GM23248 (cell line): ENCODE measurements around the gene SLC10A6. TPM values are rescaled to one million over a fixed set of nuclear protein-coding genes. Genes with fewer than 3 reads are reported as not detected.

Experiments
- DNase-seq: peaks from one replicate; pipeline ENCODE4 v3.0.0-alpha.2; 2015
- H2AFZ ChIP-seq: fragments of 200-600 bp; sonication (generic); 2 replicates; pipeline ENCODE4 v1.6.1; 2016; ENCODE audit warnings: antibody characterized with exemption
- H3F3A ChIP-seq: fragments of 200-600 bp; sonication (generic); 2 replicates; pipeline ENCODE4 v1.6.1; 2016; ENCODE audit warnings: mild to moderate bottlenecking, antibody characterized with exemption, mixed run types; ENCODE audit not compliant: insufficient read depth
- H3K27ac ChIP-seq: fragments of 200-600 bp; sonication (generic); 2 replicates; pipeline ENCODE4 v1.5.1; 2016; ENCODE audit warnings: mild to moderate bottlenecking
- H3K27me3 ChIP-seq: fragments of 200-600 bp; sonication (generic); replicated peaks from 2 replicates; pipeline ENCODE4 v1.6.1; 2016; ENCODE audit warnings: mild to moderate bottlenecking; ENCODE audit not compliant: insufficient read depth
- H3K36me3 ChIP-seq: fragments of 200-600 bp; sonication (generic); 2 replicates; pipeline ENCODE4 v1.6.1; 2016; ENCODE audit warnings: low read depth, mild to moderate bottlenecking
- H3K4me1 ChIP-seq: fragments of 200-600 bp; sonication (generic); 2 replicates; pipeline ENCODE4 v1.6.1; 2016; ENCODE audit warnings: mild to moderate bottlenecking; ENCODE audit not compliant: insufficient read depth
- H3K4me2 ChIP-seq: fragments of 200-600 bp; sonication (generic); one replicate; pipeline ENCODE4 v1.6.1; 2016; ENCODE audit warnings: mild to moderate bottlenecking; ENCODE audit not compliant: unreplicated experiment
- H3K4me3 ChIP-seq: fragments of 200-600 bp; sonication (generic); 2 replicates; pipeline ENCODE4 v1.5.1; 2016; ENCODE audit warnings: mild to moderate bottlenecking
- H3K79me2 ChIP-seq: fragments of 200-600 bp; sonication (generic); 2 replicates; pipeline ENCODE4 v1.6.1; 2016; ENCODE audit warnings: mild to moderate bottlenecking; ENCODE audit not compliant: insufficient read depth
- H3K9ac ChIP-seq: fragments of 200-600 bp; sonication (generic); 2 replicates; pipeline ENCODE4 v1.6.1; 2016; ENCODE audit warnings: mild to moderate bottlenecking
- H3K9me2 ChIP-seq: fragments of 200-600 bp; sonication (generic); 2 replicates; pipeline ENCODE4 v1.6.1; 2016; ENCODE audit warnings: mixed run types, mild to moderate bottlenecking, moderate library complexity; ENCODE audit not compliant: insufficient read depth
- H3K9me3 ChIP-seq: fragments of 200-600 bp; sonication (generic); one replicate; pipeline ENCODE4 v1.6.1; 2017; ENCODE audit warnings: low read depth
- H4K20me1 ChIP-seq: fragments of 200-600 bp; sonication (generic); 2 replicates; pipeline ENCODE4 v1.6.0; 2016; ENCODE audit not compliant: insufficient read depth
- EZH2 ChIP-seq: fragments of 200-600 bp; sonication (generic); IDR thresholded peaks from 2 replicates; pipeline ENCODE4 v1.6.1; 2018; ENCODE audit warnings: antibody characterized with exemption, mild to moderate bottlenecking; ENCODE audit not compliant: insufficient read depth, poor library complexity, severe bottlenecking
- EZH2phosphoT487 ChIP-seq: fragments of 200-600 bp; sonication (generic); IDR thresholded peaks from 2 replicates; pipeline ENCODE4 v1.6.1; 2018; ENCODE audit warnings: antibody characterized with exemption, moderate library complexity, mild to moderate bottlenecking, low read depth; ENCODE audit not compliant: insufficient read depth
- WGBS, 2 experiments: methylation state at CpG; one replicate each; pipeline ENCODE4 v1.1.6; 2015 to 2017; ENCODE audit warnings: low lambda C conversion rate in 2 of 2, low coverage in 1 of 2; ENCODE audit errors: missing lambda C conversion rate in 2 of 2; 5-methylcytosine and 5-hydroxymethylcytosine counted together
- in situ Hi-C: fragments of 300-500 bp; cut with MboI; formaldehyde crosslinking; loops from 2 replicates; pipeline ENCODE4 v1.15.0; 2020
- polyA plus RNA-seq: library from polyadenylated mRNA; unstranded; fragments of >200 nt; fragmentation: Nextera tagmentation; extraction: Ambion mirVana; gene quantifications from 2 replicates; pipeline ENCODE4 v1.2.1, GENCODE V29; 2016
- total RNA-seq: library from RNA; depleted of rRNA; stranded (reverse); fragments of >200 nt; shearing (Covaris generic); gene quantifications from 2 replicates; pipeline ENCODE4 v1.2.3, GENCODE V29; 2014; rRNA removed

SLC10A6 gene
- total and polyA plus RNA-seq, 2 experiments from 2014 or later = not detected

DNA sequence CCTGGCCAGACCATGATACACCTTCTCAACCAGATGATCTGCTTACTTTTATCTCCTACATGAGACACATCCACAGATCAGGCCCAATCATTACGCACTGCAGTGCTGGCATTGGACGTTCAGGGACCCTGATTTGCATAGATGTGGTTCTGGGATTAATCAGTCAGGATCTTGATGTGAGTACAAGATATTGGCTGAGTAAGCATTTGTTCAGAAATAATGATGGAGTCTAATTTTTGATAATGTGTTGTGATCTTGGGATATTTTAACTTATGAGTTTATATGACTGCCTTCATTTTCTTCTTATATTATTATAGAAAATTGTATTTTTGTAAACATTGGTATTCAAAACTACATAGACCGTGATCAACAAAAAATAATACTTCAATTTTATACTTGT is 39.4 kb downstream of the SLC10A6 start:
- TF ChIP-seq EZH2phosphoT487 (no peak), EZH2 (no peak)
- no peak for DNase-seq
- Histone ChIP-seq H3K9ac (no peak overlapping the region), H3K27me3 (no peaks in the 10 kb centered on the region), H3K79me2 (no peaks in the 10 kb centered on the region), H3K9me2 (no peaks in the 10 kb centered on the region), H3K4me2 (no peak overlapping the region), H3K36me3 (peaks cover 64% of the 10 kb centered on the region), H4K20me1 (no peaks in the 10 kb centered on the region), H3F3A (0 out of 2 replicates have a peak, but pooled peaks cover 5% of the 10 kb centered on the region), H3K27ac (no peak overlapping the region), H3K4me3 (no peak overlapping the region), H2AFZ (no peak overlapping the region), H3K4me1 (no peaks in the 10 kb centered on the region), H3K9me3 (no peaks in the 10 kb centered on the region)
- 75% methylated on average over 3 of the region's 3 CpGs for WGBS, 2 experiments
- in situ Hi-C loops = no loop called here

DNA sequence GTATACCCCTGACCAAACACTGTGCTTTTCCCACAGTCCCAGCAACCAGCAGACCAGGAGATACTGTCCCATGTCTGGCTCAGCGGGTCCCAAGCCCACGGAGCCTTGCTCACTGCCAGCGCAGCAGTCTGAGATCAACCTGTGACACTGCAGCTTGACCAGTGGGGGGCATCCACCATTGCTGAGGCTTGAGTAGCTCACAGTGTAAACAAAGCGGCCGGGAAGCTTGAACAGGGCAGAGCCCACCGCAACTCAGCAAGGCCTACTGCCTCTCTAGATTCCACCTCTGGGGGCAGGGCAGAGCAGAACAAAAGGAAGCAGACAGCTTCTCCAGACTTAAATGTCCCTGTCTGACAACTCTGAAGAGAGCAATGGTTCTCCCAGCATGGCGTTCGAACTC is 58.1 kb downstream of the SLC10A6 start:
- no peaks in the 10 kb centered on the region for H3K9me3 ChIP-seq
- H2AFZ ChIP-seq = no peak overlapping the region
- DNase-seq = no peak
- no peaks in the 10 kb centered on the region for H3K79me2 ChIP-seq
- in situ Hi-C loops = no loop called here
- H3K4me3 ChIP-seq = no peak overlapping the region
- H3K36me3 ChIP-seq = peaks cover 42% of the 10 kb centered on the region
- no peak overlapping the region for H3K27ac ChIP-seq
- no peaks in the 10 kb centered on the region for H3K4me1 ChIP-seq
- no peak overlapping the region for H3K9ac ChIP-seq
- no peak for TF ChIP-seq EZH2phosphoT487
- TF ChIP-seq EZH2 = no peak
- H3F3A ChIP-seq = no peaks in the 10 kb centered on the region
- WGBS, 2 experiments = 96% methylated on average over 8 of the region's 8 CpGs
- H4K20me1 ChIP-seq = no peaks in the 10 kb centered on the region
- no peaks in the 10 kb centered on the region for H3K27me3 ChIP-seq
- no peaks in the 10 kb centered on the region for H3K9me2 ChIP-seq
- no peak overlapping the region for H3K4me2 ChIP-seq

DNA sequence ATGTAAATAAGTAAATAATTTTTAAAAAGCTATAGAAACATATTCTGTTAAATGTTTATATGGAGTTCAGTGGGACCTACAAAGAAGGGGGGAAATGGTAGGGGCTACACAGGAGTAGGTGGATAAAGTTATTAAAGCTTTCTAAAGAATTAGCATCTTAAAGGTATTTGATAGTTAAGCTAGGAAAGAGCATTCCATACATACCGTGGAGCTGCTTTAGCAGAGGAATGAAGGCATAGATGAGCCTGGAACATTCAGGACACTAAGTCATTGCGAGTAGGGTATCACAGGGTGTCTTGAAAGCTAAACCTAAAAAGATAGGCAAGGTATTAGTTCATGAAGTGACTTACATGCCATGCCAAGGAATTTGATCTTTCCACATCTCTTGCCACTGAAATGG is 60.4 kb downstream of the SLC10A6 start:
- in situ Hi-C loops = no loop called here
- no peaks in the 10 kb centered on the region for H4K20me1 ChIP-seq
- no peak overlapping the region for H3K27ac ChIP-seq
- no peaks in the 10 kb centered on the region for H3K9me2 ChIP-seq
- no peaks in the 10 kb centered on the region for H3F3A ChIP-seq
- TF ChIP-seq EZH2phosphoT487 (no peak), EZH2 (no peak)
- H3K4me1 ChIP-seq = no peaks in the 10 kb centered on the region
- H3K36me3 ChIP-seq = peaks cover 62% of the 10 kb centered on the region
- WGBS, 2 experiments = 78 to 88% methylated on average over 2 of the region's 2 CpGs
- H3K4me2 ChIP-seq = no peak overlapping the region
- H3K9ac ChIP-seq = no peak overlapping the region
- H3K79me2 ChIP-seq = no peaks in the 10 kb centered on the region
- no peak overlapping the region for H2AFZ ChIP-seq
- H3K27me3 ChIP-seq = no peaks in the 10 kb centered on the region
- no peak for DNase-seq
- H3K9me3 ChIP-seq = no peaks in the 10 kb centered on the region
- H3K4me3 ChIP-seq = no peak overlapping the region

DNA sequence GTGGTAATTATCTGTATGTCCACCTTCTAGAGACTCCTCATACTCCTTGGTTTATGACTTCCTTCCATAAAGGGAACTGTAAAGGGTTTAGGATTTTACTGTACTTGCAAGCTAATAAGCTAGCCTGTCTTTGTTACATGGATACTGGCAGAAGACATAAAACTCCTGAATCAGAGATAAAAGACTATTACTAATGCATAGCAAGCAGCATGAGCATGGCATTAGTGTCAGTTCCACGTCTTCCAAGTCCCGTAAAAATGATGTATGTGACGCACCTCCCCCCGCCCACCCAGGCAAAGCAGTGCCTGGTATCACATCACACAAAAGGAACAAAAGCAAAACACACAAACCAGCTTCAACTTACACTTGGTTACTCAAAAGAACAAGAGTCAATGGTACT is 71.0 kb downstream of the SLC10A6 start:
- in situ Hi-C loops = no loop called here
- Histone ChIP-seq H3K79me2 (no peaks in the 10 kb centered on the region), H3K4me1 (no peaks in the 10 kb centered on the region), H3K4me2 (no peak overlapping the region), H4K20me1 (no peaks in the 10 kb centered on the region), H3K27me3 (no peaks in the 10 kb centered on the region), H3K36me3 (peaks cover 23% of the 10 kb centered on the region), H2AFZ (no peak overlapping the region), H3K9me3 (no peaks in the 10 kb centered on the region), H3K4me3 (no peak overlapping the region), H3F3A (no peaks in the 10 kb centered on the region), H3K9ac (no peak overlapping the region), H3K27ac (no peak overlapping the region), H3K9me2 (no peaks in the 10 kb centered on the region)
- 95 to 98% methylated on average over 4 of the region's 4 CpGs for WGBS, 2 experiments
- TF ChIP-seq EZH2 (no peak), EZH2phosphoT487 (no peak)
- no peak for DNase-seq

DNA sequence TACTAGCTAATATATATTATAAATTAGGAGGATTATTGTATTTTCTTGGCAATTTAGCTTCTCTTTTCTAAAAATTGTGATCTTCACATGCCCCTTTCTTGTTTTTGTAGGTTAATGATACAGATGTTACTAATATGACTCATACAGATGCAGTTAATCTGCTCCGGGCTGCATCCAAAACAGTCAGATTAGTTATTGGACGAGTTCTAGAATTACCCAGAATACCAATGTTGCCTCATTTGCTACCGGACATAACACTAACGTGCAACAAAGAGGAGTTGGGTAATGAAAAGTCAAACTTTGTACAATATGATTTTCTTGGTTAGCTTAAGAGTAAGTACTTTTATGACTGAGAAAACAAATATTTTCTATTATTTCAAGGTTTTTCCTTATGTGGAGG is 74.1 kb downstream of the SLC10A6 start:
- WGBS, 2 experiments = 41 to 42% methylated on average over 4 of the region's 4 CpGs
- no peak for TF ChIP-seq EZH2
- no peak for TF ChIP-seq EZH2phosphoT487
- Histone ChIP-seq H3K36me3 (peaks cover 47% of the 10 kb centered on the region), H2AFZ (no peak overlapping the region), H3K79me2 (no peaks in the 10 kb centered on the region), H3K9me3 (no peaks in the 10 kb centered on the region), H3K4me3 (no peak overlapping the region), H4K20me1 (no peaks in the 10 kb centered on the region), H3K27ac (no peak overlapping the region), H3K9me2 (no peaks in the 10 kb centered on the region), H3K4me2 (no peak overlapping the region), H3F3A (no peaks in the 10 kb centered on the region), H3K4me1 (no peaks in the 10 kb centered on the region), H3K27me3 (no peaks in the 10 kb centered on the region), H3K9ac (no peak overlapping the region)
- in situ Hi-C loops = no loop called here
- DNase-seq = peak; percentile 14

Other genes with a start within 250 kb of the SLC10A6 start
- 0.65 TPM in 1 of 2 replicates, not detected in the other for gene C4orf36, start 43.0 kb upstream of the SLC10A6 start, total RNA-seq
- 0.44 TPM in 1 of 2 replicates, not detected in the other for gene C4orf36, start 43.0 kb upstream of the SLC10A6 start, polyA plus RNA-seq
- 11.8 and 13.8 TPM in 2 replicates for gene AFF1, start 85.6 kb upstream of the SLC10A6 start, total RNA-seq
- gene AFF1, start 85.6 kb upstream of the SLC10A6 start, polyA plus RNA-seq = 9.4 and 11.0 TPM in 2 replicates